Skin of body (tissue), 2 donors: ENCODE measurements around the gene RRM1. TPM values are rescaled to one million over a fixed set of nuclear protein-coding genes. Genes with fewer than 3 reads are reported as not detected.

Experiments used
- DNase-seq: peaks from one replicate; lab custom pipeline; 2025; lab: John Stamatoyannopoulos, UW
- total RNA-seq: library from RNA; depleted of rRNA; stranded (reverse); fragments of >200 nt; gene quantifications from one replicate; pipeline ENCODE4 v1.2.3, GENCODE V29; 2014

RRM1 gene
- total RNA-seq, 1 donor from 2014 or later = 70.9 TPM

DNA sequence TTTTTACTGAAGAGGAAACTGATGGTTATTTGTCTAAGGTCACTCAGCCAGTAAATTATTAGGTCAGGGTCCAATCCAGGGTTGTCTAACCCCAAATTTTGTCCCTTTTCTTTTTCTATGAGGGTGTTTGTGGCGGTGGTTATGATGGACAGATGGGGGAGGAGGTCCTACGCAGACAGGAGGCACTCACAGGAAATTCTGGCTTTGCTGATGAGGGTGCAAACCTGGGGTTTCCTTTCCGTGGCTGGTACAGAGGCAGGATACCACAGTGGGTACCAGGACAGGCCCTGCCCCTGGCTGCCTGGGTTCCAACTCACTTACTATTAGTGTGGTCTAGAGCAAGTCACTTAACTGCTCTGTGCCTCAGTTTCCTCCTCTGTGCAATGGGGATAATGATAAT is 91.0 kb downstream of the RRM1 start:
- no peak for DNase-seq

GRCh38 chr11:4186464-4187054 is 92.0 kb downstream of the RRM1 start:
- DNase-seq = no peak

DNA sequence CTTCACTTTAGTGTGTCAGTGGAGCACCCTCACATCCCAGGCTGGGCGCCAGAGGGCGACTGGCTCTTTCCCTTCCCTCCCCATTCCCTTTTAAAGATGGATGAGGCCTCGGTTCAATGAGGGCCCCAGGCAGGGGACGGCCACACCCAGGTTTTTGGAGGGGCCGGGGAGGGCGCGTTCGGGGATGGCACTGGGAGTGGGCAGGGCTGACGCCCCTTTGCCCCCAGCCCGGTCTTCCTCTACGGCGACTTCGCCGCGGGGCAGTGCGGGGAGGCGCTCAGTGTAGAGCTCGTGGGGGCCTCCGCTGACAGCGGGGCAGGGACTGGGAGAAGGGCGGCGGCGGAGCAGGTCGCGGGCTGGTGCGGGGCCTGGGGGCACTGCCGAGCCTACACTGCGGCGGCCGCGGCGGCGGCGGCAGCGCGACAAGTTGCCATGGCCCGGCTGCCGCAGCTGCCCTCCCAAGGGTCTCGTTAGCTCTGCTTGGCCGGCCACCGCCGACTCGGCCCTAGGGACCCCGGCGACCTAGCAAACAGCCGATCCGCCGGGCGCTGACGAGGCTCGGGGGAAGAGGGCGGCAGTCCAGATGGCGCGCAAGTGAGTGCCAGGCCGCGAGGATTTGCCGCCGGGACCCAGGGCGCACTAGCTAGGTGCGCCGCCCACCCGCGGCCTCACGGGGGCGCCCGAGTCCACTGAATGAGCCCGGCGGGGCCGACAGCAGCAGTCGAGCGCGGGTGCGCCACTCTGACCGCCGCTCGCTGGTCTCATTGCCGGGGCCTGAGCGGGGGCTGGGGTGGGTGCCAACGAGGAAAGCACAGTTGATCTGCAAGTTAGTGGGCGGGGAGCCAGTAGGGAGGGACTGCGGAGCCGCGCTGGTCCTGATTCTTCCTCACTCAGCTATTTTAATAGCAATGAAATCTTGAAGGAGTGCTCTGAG is 92.7 kb downstream of the RRM1 start:
- peak; percentile 78 for DNase-seq

Other genes with a start within 250 kb of the RRM1 start
- 30.8 TPM for gene STIM1, start 239.1 kb upstream of the RRM1 start, total RNA-seq